A549 (cell line): ENCODE data around the gene HCN2.

ENCODE experiments used
- BCL3 ChIP-seq: fragments of >200 bp; sonication (Bioruptor Twin); formaldehyde crosslinking; IDR thresholded peaks from 3 replicates; pipeline ENCODE4 v1.6.1; 2016
- BHLHE40 ChIP-seq: IDR thresholded peaks from 2 replicates; pipeline ENCODE4 v1.6.1; 2012; ENCODE audit warnings: low read depth, low read length, inconsistent platforms
- CEBPB ChIP-seq, 2 experiments: fragments of >200 bp in 1 of 2; sonication (Bioruptor Twin) in 1 of 2; formaldehyde crosslinking in 1 of 2; IDR thresholded peaks; 2 replicates each; pipeline ENCODE4 v1.6.1; 2012 to 2016
- CTCF ChIP-seq: fragments of >200 bp; sonication (Bioruptor Twin); formaldehyde crosslinking; IDR thresholded peaks from 3 replicates; pipeline ENCODE4 v1.5.1; 2016
- EP300 ChIP-seq, 2 experiments: fragments of >200 bp; sonication (Bioruptor Twin); formaldehyde crosslinking; IDR thresholded peaks; 2 replicates in 1 of 2; 3 replicates in 1 of 2; pipeline ENCODE4 v1.6.1; 2016 to 2017
- HMGXB4 ChIP-seq: fragments of 250-450 bp; sonication (Bioruptor Pico); IDR thresholded peaks from 2 replicates; pipeline ENCODE4 v1.5.0; 2021; ENCODE audit warnings: mild to moderate bottlenecking, moderate library complexity, borderline replicate concordance
- JUN ChIP-seq, 2 experiments: fragments of >200 bp; sonication (Bioruptor Twin); formaldehyde crosslinking; IDR thresholded peaks; 2 replicates in 1 of 2; 3 replicates in 1 of 2; pipeline ENCODE4 v1.6.1; 2016 to 2017
- MAFK ChIP-seq: fragments of 450-650 bp; IDR thresholded peaks from 2 replicates; pipeline ENCODE4 v1.6.1; 2014; ENCODE audit not compliant: partially characterized antibody
- MAX ChIP-seq: IDR thresholded peaks from 2 replicates; pipeline ENCODE4 v1.6.1; 2012
- PHF8 ChIP-seq: fragments of 200-600 bp; sonication (generic); IDR thresholded peaks from 2 replicates; pipeline ENCODE4 v1.6.1; 2016; ENCODE audit warnings: low read depth, mild to moderate bottlenecking, antibody characterized with exemption, moderate library complexity, borderline replicate concordance
- POLR2A ChIP-seq: IDR thresholded peaks from 2 replicates; pipeline ENCODE4 v1.6.1; 2012; ENCODE audit warnings: mild to moderate bottlenecking, low read length
- RAD21 ChIP-seq, 2 experiments: fragments of >200 bp in 1 of 2; sonication (Bioruptor Twin) in 1 of 2; formaldehyde crosslinking in 1 of 2; IDR thresholded peaks in 1 of 2; conservative IDR thresholded peaks in 1 of 2; 2 replicates in 1 of 2; 3 replicates in 1 of 2; pipeline ENCODE4 v1.6.1; 2012 to 2018; ENCODE audit warnings: inconsistent platforms in 1 of 2
- REST ChIP-seq: fragments of 200-600 bp; sonication (generic); IDR thresholded peaks from 2 replicates; pipeline ENCODE4 v1.6.1; 2016; ENCODE audit warnings: antibody characterized with exemption, mild to moderate bottlenecking, moderate library complexity
- RNF2 ChIP-seq: fragments of 200-600 bp; sonication (generic); IDR thresholded peaks from 2 replicates; pipeline ENCODE4 v1.6.1; 2016; ENCODE audit warnings: low read depth, mild to moderate bottlenecking, antibody characterized with exemption, moderate library complexity, borderline replicate concordance

GRCh38 chr19:540867-541637, 48.6 kb upstream of the HCN2 start:
- no peak for TF ChIP-seq CTCF
- no peak for TF ChIP-seq BHLHE40
- TF ChIP-seq POLR2A = no peak
- no peak for TF ChIP-seq MAX
- TF ChIP-seq BCL3 = no peak
- TF ChIP-seq MAFK = no peak
- TF ChIP-seq RNF2 = no peak
- TF ChIP-seq RAD21 (conservative IDR thresholded peaks at IDR 0.05 in 1 of 2, IDR thresholded peaks at IDR 0.05 in 1 of 2) = no peak
- no peak for TF ChIP-seq JUN (IDR thresholded peaks at IDR 0.05)
- no peak for TF ChIP-seq HMGXB4 (CRISPR knock-in tag)
- TF ChIP-seq CEBPB (IDR thresholded peaks at IDR 0.05) = no peak
- no peak for TF ChIP-seq PHF8
- no peak for TF ChIP-seq REST
- TF ChIP-seq EP300 (IDR thresholded peaks at IDR 0.05) = no peak
